MM.1S (cell line): ENCODE measurements around the gene ATAD3C.

Source experiments
- DNase-seq: peaks from one replicate; pipeline ENCODE4 v3.0.0-alpha.2; 2015
- H2AFZ ChIP-seq: fragments of 300-600 bp; sonication (generic); 2 replicates; pipeline ENCODE4 v1.6.0; 2016; ENCODE audit warnings: antibody characterized with exemption, low read length
- H3F3A ChIP-seq: fragments of 300-600 bp; sonication (generic); 2 replicates; pipeline ENCODE4 v1.6.1; 2016; ENCODE audit warnings: mild to moderate bottlenecking, antibody characterized with exemption, low read length, moderate library complexity, mixed read lengths; ENCODE audit not compliant: insufficient read depth
- H3K27ac ChIP-seq: fragments of 300-600 bp; sonication (generic); 2 replicates; pipeline ENCODE4 v1.5.1; 2016; ENCODE audit warnings: mild to moderate bottlenecking, low read length
- H3K27me3 ChIP-seq: fragments of 300-600 bp; sonication (generic); replicated peaks from 2 replicates; pipeline ENCODE4 v1.6.0; 2016; ENCODE audit warnings: low read length; ENCODE audit not compliant: insufficient read depth
- H3K36me3 ChIP-seq: fragments of 300-600 bp; sonication (generic); replicated peaks from 2 replicates; pipeline ENCODE4 v1.6.1; 2016; ENCODE audit warnings: mild to moderate bottlenecking, low read length, mixed read lengths; ENCODE audit not compliant: insufficient read depth
- H3K4me1 ChIP-seq: fragments of 300-600 bp; sonication (generic); 2 replicates; pipeline ENCODE4 v1.6.1; 2016; ENCODE audit warnings: low read length, mixed read lengths
- H3K4me2 ChIP-seq: fragments of 300-600 bp; sonication (generic); 2 replicates; pipeline ENCODE4 v1.6.0; 2016; ENCODE audit warnings: low read depth, low read length
- H3K4me3 ChIP-seq: fragments of 300-600 bp; sonication (generic); 2 replicates; pipeline ENCODE4 v1.5.1; 2016; ENCODE audit warnings: low read length, mixed read lengths
- H3K79me2 ChIP-seq: fragments of 300-600 bp; sonication (generic); 2 replicates; pipeline ENCODE4 v1.6.1; 2016; ENCODE audit warnings: mixed run types, low read length, mixed read lengths
- H3K9ac ChIP-seq: fragments of 300-600 bp; sonication (generic); 2 replicates; pipeline ENCODE4 v1.6.1; 2016; ENCODE audit warnings: low read length, mixed read lengths
- H3K9me2 ChIP-seq: fragments of 300-600 bp; sonication (generic); replicated peaks from 2 replicates; pipeline ENCODE4 v1.6.1; 2016; ENCODE audit warnings: mild to moderate bottlenecking, low read length, mixed read lengths; ENCODE audit not compliant: insufficient read depth
- H3K9me3 ChIP-seq: fragments of 300-600 bp; sonication (generic); replicated peaks from 2 replicates; pipeline ENCODE4 v1.6.1; 2016; ENCODE audit warnings: mild to moderate bottlenecking, low read length, mixed read lengths; ENCODE audit not compliant: insufficient read depth
- H4K20me1 ChIP-seq: fragments of 300-600 bp; sonication (generic); 2 replicates; pipeline ENCODE4 v1.6.1; 2016; ENCODE audit warnings: mild to moderate bottlenecking, low read length, moderate library complexity, mixed read lengths; ENCODE audit not compliant: insufficient read depth
- EZH2 ChIP-seq: fragments of 300-600 bp; sonication (generic); optimal IDR thresholded peaks from 2 replicates; pipeline ENCODE3; 2017; ENCODE audit warnings: low read depth, mild to moderate bottlenecking, antibody characterized with exemption, low read length, mixed read lengths
- EZH2phosphoT487 ChIP-seq: fragments of 300-600 bp; sonication (generic); IDR thresholded peaks from 2 replicates; pipeline ENCODE4 v1.6.1; 2018; ENCODE audit warnings: antibody characterized with exemption, low read length
- TF ChIP-seq, protein P1 (sequence below): fragments of 300-600 bp; sonication (generic); IDR thresholded peaks from 2 replicates; pipeline ENCODE4 v1.5.1; 2016; ENCODE audit warnings: antibody characterized with exemption, low read length, mixed read lengths

Gene ATAD3C

GRCh38 chr1:1432274-1432950, 17.1 kb upstream of the ATAD3C start:
- H4K20me1 ChIP-seq, result no peaks in the 10 kb centered on the region
- H3K9ac ChIP-seq, result no peak overlapping the region
- no peaks in the 10 kb centered on the region for H3K9me3 ChIP-seq
- no peaks in the 10 kb centered on the region for H3K4me1 ChIP-seq
- TF ChIP-seq EZH2 (no peak), EZH2phosphoT487 (no peak)
- TF ChIP-seq, protein P1, sequence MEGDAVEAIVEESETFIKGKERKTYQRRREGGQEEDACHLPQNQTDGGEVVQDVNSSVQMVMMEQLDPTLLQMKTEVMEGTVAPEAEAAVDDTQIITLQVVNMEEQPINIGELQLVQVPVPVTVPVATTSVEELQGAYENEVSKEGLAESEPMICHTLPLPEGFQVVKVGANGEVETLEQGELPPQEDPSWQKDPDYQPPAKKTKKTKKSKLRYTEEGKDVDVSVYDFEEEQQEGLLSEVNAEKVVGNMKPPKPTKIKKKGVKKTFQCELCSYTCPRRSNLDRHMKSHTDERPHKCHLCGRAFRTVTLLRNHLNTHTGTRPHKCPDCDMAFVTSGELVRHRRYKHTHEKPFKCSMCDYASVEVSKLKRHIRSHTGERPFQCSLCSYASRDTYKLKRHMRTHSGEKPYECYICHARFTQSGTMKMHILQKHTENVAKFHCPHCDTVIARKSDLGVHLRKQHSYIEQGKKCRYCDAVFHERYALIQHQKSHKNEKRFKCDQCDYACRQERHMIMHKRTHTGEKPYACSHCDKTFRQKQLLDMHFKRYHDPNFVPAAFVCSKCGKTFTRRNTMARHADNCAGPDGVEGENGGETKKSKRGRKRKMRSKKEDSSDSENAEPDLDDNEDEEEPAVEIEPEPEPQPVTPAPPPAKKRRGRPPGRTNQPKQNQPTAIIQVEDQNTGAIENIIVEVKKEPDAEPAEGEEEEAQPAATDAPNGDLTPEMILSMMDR, result no peak
- H3K79me2 ChIP-seq, result no peaks in the 10 kb centered on the region
- no peaks in the 10 kb centered on the region for H3K9me2 ChIP-seq
- H3K27me3 ChIP-seq, result peaks cover 66% of the 10 kb centered on the region
- H3F3A ChIP-seq, result no peaks in the 10 kb centered on the region
- H3K4me2 ChIP-seq, result no peak overlapping the region
- H3K4me3 ChIP-seq, result no peak overlapping the region
- H3K27ac ChIP-seq, result no peak overlapping the region
- DNase-seq, result no peak
- no peaks in the 10 kb centered on the region for H3K36me3 ChIP-seq
- H2AFZ ChIP-seq, result no peak overlapping the region

- no peak overlapping the region for H2AFZ ChIP-seq
- TF ChIP-seq EZH2phosphoT487 (no peak), EZH2 (no peak)
- TF ChIP-seq, protein P1, result no peak
- H3K4me2 ChIP-seq, result no peak overlapping the region
- no peak overlapping the region for H3K9ac ChIP-seq
- H3K36me3 ChIP-seq, result no peaks in the 10 kb centered on the region
- H3K9me3 ChIP-seq, result no peaks in the 10 kb centered on the region
- H3K79me2 ChIP-seq, result no peaks in the 10 kb centered on the region
- H3F3A ChIP-seq, result no peaks in the 10 kb centered on the region
- peaks cover 72% of the 10 kb centered on the region for H3K27me3 ChIP-seq
- no peak for DNase-seq
- H3K4me3 ChIP-seq, result no peak overlapping the region
- no peaks in the 10 kb centered on the region for H4K20me1 ChIP-seq
- H3K9me2 ChIP-seq, result no peaks in the 10 kb centered on the region
- no peaks in the 10 kb centered on the region for H3K4me1 ChIP-seq
- no peak overlapping the region for H3K27ac ChIP-seq
Observed at GRCh38 chr1:1432951-1433803, 16.3 kb upstream of the ATAD3C start.

DNA sequence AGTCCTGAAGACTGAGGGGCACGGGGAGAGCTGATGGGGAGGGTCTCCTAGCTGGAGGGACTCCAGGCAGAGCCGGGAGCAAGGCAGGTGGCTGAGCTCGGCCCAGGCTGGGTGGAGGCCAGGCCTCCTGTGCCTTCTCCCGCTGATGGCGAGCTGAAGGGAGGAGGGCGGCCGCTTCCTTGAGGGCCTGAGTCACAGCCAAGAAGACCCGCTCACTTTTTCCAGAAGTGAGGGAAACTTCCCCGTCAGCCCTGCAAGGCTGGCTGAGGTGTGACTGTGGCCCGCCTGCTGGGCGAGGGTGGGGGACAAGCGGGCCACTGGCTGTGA, 15.7 kb upstream of the ATAD3C start:
- H3K9ac ChIP-seq, result no peak overlapping the region
- no peak overlapping the region for H3K27ac ChIP-seq
- no peaks in the 10 kb centered on the region for H3K9me3 ChIP-seq
- no peaks in the 10 kb centered on the region for H4K20me1 ChIP-seq
- H3K4me1 ChIP-seq, result no peaks in the 10 kb centered on the region
- H3F3A ChIP-seq, result no peaks in the 10 kb centered on the region
- H3K9me2 ChIP-seq, result no peaks in the 10 kb centered on the region
- H3K36me3 ChIP-seq, result no peaks in the 10 kb centered on the region
- no peak overlapping the region for H3K4me3 ChIP-seq
- DNase-seq, result no peak
- H2AFZ ChIP-seq, result no peak overlapping the region
- no peak overlapping the region for H3K4me2 ChIP-seq
- TF ChIP-seq EZH2phosphoT487 (no peak), EZH2 (no peak)
- TF ChIP-seq, protein P1, result no peak
- H3K79me2 ChIP-seq, result no peaks in the 10 kb centered on the region
- peaks cover 73% of the 10 kb centered on the region for H3K27me3 ChIP-seq
